Superior temporal gyrus (tissue), 1 donor: ENCODE data around the gene TNFRSF9.
"Not testable (repeated sequence)": the region's sequence is repeated elsewhere in the genome, so short reads cannot be mapped to it uniquely, and the experiment has no call there.

ENCODE experiments used
- DNase-seq: peaks from one replicate; pipeline ENCODE4 v3.0.0-alpha.2; 2016; ENCODE audit errors: extremely low spot score

Gene TNFRSF9

GRCh38 chr1:7919880-7920279, 20.8 kb downstream of the TNFRSF9 start:
- DNase-seq: no peak

- not testable (repeated sequence) for DNase-seq
Measured at GRCh38 chr1:7917971-7918370, 22.7 kb downstream of the TNFRSF9 start.

GRCh38 chr1:7916501-7916830, 24.2 kb downstream of the TNFRSF9 start:
- peak; percentile 42 for DNase-seq

- no peak for DNase-seq
Measured at GRCh38 chr1:7915826-7916500, 24.7 kb downstream of the TNFRSF9 start.

- DNase-seq: no peak
Measured at GRCh38 chr1:7912743-7913557, 27.7 kb downstream of the TNFRSF9 start.

GRCh38 chr1:7912145-7912544, 28.5 kb downstream of the TNFRSF9 start:
- DNase-seq: no peak

GRCh38 chr1:7905262-7905661, 35.4 kb downstream of the TNFRSF9 start:
- DNase-seq: no peak

GRCh38 chr1:7902478-7903085, 38.1 kb downstream of the TNFRSF9 start:
- DNase-seq: peak; percentile 85

GRCh38 chr1:7899741-7900140, 40.9 kb downstream of the TNFRSF9 start:
- DNase-seq: no peak

- DNase-seq: no peak
Measured at GRCh38 chr1:7898962-7899361, 41.7 kb downstream of the TNFRSF9 start.

- no peak for DNase-seq
Measured at GRCh38 chr1:7896994-7897393, 43.6 kb downstream of the TNFRSF9 start.

- no peak for DNase-seq
Measured at GRCh38 chr1:7893529-7894180, 47.0 kb downstream of the TNFRSF9 start.

- DNase-seq: no peak
Measured at GRCh38 chr1:7891804-7892203, 48.8 kb downstream of the TNFRSF9 start.

- DNase-seq: no peak
Measured at GRCh38 chr1:7890853-7891252, 49.8 kb downstream of the TNFRSF9 start.

GRCh38 chr1:7888248-7889081, 52.2 kb downstream of the TNFRSF9 start:
- no peak for DNase-seq

GRCh38 chr1:7886405-7886745, 54.3 kb downstream of the TNFRSF9 start:
- DNase-seq: peak; percentile 13

- no peak for DNase-seq
Measured at GRCh38 chr1:7885513-7886404, 54.9 kb downstream of the TNFRSF9 start.

- no peak for DNase-seq
Measured at GRCh38 chr1:7884757-7885156, 55.9 kb downstream of the TNFRSF9 start.

GRCh38 chr1:7879228-7879627, 61.4 kb downstream of the TNFRSF9 start:
- DNase-seq: no peak

- no peak for DNase-seq
Measured at GRCh38 chr1:7878027-7878426, 62.6 kb downstream of the TNFRSF9 start.
